Ovary (tissue), 3 donors: ENCODE data around the gene BEX1.

ENCODE experiments used
- POLR2A ChIP-seq: fragments of 450-650 bp; IDR thresholded peaks from one replicate; pipeline ENCODE4 v1.6.1; 2017; ENCODE audit warnings: antibody characterized with exemption, mild to moderate bottlenecking, moderate library complexity
- TF ChIP-seq, protein P1 (sequence below), 3 donors: fragments of 450-650 bp in 2 of 3; fragments of 200-600 bp in 1 of 3; IDR thresholded peaks; one replicate each; pipeline versions ENCODE4 v1.5.1 to v1.8.0; 2016 to 2022; ENCODE audit warnings: antibody characterized with exemption in 3 of 3, mild to moderate bottlenecking in 1 of 3
- donor health status: DM: no; HTN: no; CAD: no.

DNA sequence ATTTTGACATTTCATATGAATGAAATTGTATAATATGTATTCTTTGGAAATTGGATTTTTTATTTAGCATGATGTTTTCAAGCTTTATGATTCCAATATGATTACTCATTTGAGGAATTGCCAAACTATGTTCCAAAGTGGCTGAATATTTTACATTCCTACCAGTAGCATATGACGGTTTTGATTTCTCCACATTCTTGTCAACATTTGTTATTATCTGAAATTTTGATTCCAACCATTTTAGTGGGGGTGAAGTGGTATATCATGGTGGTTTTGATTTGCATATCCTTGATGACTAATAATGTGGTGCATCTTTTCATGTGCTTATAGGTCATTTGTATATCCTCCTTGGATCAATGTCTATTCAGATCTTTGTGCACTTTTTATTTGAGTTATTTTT lies 2.6 kb upstream of the BEX1 start:
- TF ChIP-seq, protein P1, sequence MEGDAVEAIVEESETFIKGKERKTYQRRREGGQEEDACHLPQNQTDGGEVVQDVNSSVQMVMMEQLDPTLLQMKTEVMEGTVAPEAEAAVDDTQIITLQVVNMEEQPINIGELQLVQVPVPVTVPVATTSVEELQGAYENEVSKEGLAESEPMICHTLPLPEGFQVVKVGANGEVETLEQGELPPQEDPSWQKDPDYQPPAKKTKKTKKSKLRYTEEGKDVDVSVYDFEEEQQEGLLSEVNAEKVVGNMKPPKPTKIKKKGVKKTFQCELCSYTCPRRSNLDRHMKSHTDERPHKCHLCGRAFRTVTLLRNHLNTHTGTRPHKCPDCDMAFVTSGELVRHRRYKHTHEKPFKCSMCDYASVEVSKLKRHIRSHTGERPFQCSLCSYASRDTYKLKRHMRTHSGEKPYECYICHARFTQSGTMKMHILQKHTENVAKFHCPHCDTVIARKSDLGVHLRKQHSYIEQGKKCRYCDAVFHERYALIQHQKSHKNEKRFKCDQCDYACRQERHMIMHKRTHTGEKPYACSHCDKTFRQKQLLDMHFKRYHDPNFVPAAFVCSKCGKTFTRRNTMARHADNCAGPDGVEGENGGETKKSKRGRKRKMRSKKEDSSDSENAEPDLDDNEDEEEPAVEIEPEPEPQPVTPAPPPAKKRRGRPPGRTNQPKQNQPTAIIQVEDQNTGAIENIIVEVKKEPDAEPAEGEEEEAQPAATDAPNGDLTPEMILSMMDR (IDR thresholded peaks at IDR 0.05) = no peak
- TF ChIP-seq POLR2A = no peak
